Body of pancreas (tissue), 4 donors: ENCODE results near the gene ARHGAP12.

Experiments used
- CTCF ChIP-seq, 7 experiments: fragments of 450-650 bp in 4 of 7; fragments of 200-600 bp in 3 of 7; sonication (generic) in 3 of 7; IDR thresholded peaks; one replicate each; pipeline ENCODE4 v1.5.1; 2016 to 2019; ENCODE audit warnings: antibody characterized with exemption in 7 of 7
- POLR2A ChIP-seq, 3 donors: fragments of 450-650 bp; IDR thresholded peaks; one replicate each; pipeline ENCODE4 v1.6.1; 2016; ENCODE audit warnings: antibody characterized with exemption in 3 of 3, mild to moderate bottlenecking in 2 of 3

GRCh38 chr10:31930856-31931255 lies 2.2 kb upstream of the ARHGAP12 start:
- TF ChIP-seq CTCF (IDR thresholded peaks at IDR 0.05) (no peak), POLR2A (IDR thresholded peaks at IDR 0.05) (no peak)
